ENCODE measurements around the gene NHSL1.

Gene NHSL1

DNA sequence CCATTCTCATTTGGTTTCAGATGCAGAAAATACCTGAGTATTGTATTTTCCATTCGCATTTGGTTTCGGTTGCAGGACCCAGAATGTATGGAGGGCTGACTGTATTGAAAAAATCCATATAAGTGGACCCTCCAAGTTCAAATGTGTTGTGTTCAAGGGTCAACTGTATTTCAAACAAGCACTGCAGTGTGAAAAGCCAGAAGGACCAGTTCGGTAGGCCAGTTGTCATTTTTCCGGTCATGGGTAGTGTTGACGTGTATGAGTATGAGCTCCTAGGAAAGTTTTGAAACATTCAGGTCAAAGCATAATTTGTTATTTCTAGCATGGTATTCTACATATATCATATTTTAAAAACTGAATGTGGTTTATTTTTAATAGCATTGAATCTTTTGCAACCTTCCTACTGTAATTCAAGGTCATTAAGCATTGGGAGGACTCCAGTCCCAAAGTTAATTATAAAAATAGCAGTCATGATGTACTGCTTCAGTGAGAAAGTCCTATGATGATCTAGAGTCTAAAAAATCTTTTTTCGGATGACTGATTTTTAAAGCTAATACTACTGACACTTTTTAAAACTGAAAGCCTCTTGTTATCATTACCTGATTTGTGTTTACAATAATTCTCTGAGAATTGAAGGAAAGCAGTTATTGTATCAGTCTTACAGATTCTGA lies 18.9 kb downstream of the NHSL1 start:
- no peak for DNase-seq (ENCODE audit: low read depth)
- TF ChIP-seq, protein P1, sequence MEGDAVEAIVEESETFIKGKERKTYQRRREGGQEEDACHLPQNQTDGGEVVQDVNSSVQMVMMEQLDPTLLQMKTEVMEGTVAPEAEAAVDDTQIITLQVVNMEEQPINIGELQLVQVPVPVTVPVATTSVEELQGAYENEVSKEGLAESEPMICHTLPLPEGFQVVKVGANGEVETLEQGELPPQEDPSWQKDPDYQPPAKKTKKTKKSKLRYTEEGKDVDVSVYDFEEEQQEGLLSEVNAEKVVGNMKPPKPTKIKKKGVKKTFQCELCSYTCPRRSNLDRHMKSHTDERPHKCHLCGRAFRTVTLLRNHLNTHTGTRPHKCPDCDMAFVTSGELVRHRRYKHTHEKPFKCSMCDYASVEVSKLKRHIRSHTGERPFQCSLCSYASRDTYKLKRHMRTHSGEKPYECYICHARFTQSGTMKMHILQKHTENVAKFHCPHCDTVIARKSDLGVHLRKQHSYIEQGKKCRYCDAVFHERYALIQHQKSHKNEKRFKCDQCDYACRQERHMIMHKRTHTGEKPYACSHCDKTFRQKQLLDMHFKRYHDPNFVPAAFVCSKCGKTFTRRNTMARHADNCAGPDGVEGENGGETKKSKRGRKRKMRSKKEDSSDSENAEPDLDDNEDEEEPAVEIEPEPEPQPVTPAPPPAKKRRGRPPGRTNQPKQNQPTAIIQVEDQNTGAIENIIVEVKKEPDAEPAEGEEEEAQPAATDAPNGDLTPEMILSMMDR (conservative IDR thresholded peaks at IDR 0.05; ENCODE audit: low read length): no peak
- no peak overlapping the region for H3K4me3 ChIP-seq (ENCODE audit: low read length)

DNA sequence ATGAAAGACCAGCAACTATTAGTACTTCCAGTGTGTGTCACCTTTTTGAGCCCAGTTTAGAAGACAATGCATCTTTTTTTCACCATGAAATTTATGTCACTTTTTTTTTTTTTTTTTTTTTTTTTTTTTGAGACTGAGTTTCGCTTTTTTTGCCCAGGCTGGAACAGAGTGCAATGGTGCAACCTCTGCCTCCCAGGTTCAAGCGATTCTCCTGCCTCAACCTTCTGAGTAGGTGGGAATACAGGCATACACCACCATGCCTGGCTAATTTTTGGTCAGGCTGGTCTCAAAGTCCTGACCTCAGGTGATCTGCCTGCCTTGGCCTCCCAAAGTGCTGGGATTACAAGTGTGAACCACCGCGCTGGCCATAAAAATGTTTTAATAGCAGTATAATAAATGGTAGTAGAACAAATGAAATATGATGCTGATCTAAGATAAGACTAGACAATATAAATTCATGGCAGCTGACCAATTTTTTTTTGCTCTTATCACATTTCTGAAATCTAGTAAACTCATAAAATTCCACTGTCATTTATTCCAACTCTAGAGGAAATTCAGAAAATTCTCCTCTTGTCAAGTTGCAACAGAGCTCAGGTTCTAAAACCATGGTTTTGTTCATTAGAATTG lies 21.3 kb downstream of the NHSL1 start:
- DNase-seq (ENCODE audit: low read depth): no peak
- H3K4me3 ChIP-seq (ENCODE audit: low read length): no peak overlapping the region
- TF ChIP-seq, protein P1 (conservative IDR thresholded peaks at IDR 0.05; ENCODE audit: low read length): no peak

DNA sequence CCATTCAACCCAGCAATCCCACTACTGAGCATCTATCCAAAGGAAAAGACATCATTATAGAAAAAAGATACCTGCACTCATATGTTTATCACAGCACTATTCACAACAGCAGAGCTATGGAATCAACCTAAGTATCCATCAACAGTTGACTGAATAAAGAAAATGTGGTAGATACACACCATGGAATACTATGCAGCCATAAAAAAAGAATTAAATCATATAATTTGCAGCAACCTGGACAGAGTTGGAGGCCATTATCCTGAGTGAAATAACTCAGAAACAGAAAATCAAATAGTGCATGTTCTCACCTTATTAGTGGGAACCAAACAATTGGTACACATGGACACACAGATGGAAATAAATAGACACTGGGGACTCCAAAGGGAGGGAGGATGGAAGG lies 23.2 kb downstream of the NHSL1 start:
- no peak overlapping the region for H3K4me3 ChIP-seq (ENCODE audit: low read length)
- DNase-seq (ENCODE audit: low read depth): no peak
- TF ChIP-seq, protein P1 (conservative IDR thresholded peaks at IDR 0.05; ENCODE audit: low read length): no peak

DNA sequence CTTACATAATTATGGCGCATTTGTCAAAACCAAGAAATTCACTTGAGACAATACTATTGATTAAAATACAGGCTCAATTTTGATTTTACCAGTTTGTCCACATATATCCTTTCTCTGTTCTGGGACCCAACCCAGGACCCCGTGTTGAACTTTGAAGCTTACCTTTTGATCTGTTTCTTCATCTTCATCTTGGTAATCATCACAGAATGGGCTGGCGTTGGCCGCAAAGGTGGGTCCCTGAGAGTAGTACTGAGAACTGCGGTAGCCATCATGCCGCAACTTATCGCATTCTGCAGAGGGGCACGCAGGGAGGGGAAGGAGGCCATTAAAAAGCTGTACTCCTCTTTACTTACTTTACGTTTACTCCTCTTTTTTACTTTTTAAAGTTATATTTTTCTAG lies 26.1 kb downstream of the NHSL1 start:
- TF ChIP-seq, protein P1 (conservative IDR thresholded peaks at IDR 0.05; ENCODE audit: low read length): no peak
- no peak for DNase-seq (ENCODE audit: low read depth)
- no peak overlapping the region for H3K4me3 ChIP-seq (ENCODE audit: low read length)

DNA sequence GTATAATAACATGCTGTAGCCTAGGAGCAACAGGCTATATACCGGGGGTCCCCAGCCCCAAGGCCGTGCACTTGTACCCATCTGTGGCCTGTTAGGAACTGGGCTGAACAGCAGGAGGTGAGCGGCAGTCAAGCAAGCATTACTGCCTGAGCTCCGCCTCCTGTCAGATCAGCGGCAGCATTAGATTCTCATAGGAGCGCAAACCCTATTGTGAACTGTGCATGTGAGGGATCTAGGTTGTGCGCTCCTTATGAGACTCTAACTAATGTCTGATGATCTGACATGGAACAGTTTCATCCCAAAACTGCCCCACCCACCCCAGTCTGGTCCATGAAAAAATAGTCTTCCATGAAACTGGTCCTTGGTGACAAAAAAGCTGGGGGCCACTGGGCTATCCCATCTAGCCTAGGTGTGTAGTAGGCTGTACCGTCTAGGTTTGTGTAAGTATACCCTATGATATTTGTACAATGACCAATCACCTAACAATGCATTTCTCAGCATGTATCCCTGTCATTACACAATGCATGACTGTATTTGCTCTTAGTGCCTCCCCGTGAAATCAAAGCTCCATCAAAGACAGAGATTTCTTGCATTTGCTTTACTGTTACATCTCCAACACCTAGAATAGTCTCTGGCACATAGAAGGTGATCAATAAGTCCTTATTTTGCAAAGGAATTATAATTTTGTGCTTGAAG lies 30.8 kb downstream of the NHSL1 start:
- TF ChIP-seq, protein P1 (conservative IDR thresholded peaks at IDR 0.05; ENCODE audit: low read length): no peak
- H3K4me3 ChIP-seq (ENCODE audit: low read length): no peak overlapping the region
- peak; percentile 16 for DNase-seq (ENCODE audit: low read depth)

DNA sequence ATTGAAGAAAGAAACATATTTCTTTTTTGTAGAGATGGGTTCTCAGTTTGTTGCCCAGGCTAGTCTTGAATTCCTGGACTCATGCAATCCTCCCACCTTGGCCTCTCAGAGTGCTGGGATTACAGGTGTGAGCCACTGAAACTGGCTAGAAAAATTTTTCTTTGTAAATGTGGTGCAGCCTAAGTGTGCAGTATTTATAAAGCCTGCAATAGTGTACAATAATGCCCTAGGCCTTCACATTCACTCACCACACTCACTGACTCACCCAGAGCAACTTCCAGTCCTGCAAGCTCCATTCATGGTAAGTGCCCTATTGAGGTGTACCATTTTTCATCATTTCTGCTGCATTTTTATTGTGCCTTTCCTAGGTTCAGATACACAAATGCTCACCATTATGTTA lies 31.4 kb downstream of the NHSL1 start:
- H3K4me3 ChIP-seq (ENCODE audit: low read length): no peak overlapping the region
- DNase-seq (ENCODE audit: low read depth): no peak
- TF ChIP-seq, protein P1 (conservative IDR thresholded peaks at IDR 0.05; ENCODE audit: low read length): no peak

Measured in AG10803 (cell line).